Brain microvascular endothelial cell (primary cell): Measurements from ENCODE around the gene ATP6V0A1.

Source experiments
- DNase-seq: peaks from one replicate; pipeline ENCODE4 v3.0.0-alpha.2; 2020
- H3K27ac ChIP-seq: fragments of 250-450 bp; sonication (Bioruptor Pico); 2 replicates; pipeline ENCODE4 v1.5.1; 2020; ENCODE audit warnings: mild to moderate bottlenecking, moderate library complexity
- H3K27me3 ChIP-seq: fragments of 250-450 bp; sonication (Bioruptor Pico); replicated peaks from 2 replicates; pipeline ENCODE4 v1.5.1; 2020; ENCODE audit warnings: mild to moderate bottlenecking
- H3K36me3 ChIP-seq: fragments of 250-450 bp; sonication (Bioruptor Pico); replicated peaks from 2 replicates; pipeline ENCODE4 v1.5.1; 2020; ENCODE audit warnings: mild to moderate bottlenecking
- H3K4me3 ChIP-seq: 2 replicates; pipeline ENCODE4 v1.5.1; 2011; ENCODE audit warnings: low read depth, mild to moderate bottlenecking, control low read depth, low read length, moderate library complexity
- in situ Hi-C: cut with HindIII; loops from 2 replicates; pipeline ENCODE4 v1.10.0; 2017; ENCODE audit warnings: low sequenced_read_pairs, low pct_ligation_motif_present
- TF ChIP-seq, protein P1 (sequence below): IDR thresholded peaks from 2 replicates; pipeline ENCODE4 v1.5.1; 2011; ENCODE audit warnings: low read depth, mild to moderate bottlenecking, moderate library complexity, low read length, control low read depth, inconsistent platforms; ENCODE audit errors: missing control alignments

ATP6V0A1 gene

DNA sequence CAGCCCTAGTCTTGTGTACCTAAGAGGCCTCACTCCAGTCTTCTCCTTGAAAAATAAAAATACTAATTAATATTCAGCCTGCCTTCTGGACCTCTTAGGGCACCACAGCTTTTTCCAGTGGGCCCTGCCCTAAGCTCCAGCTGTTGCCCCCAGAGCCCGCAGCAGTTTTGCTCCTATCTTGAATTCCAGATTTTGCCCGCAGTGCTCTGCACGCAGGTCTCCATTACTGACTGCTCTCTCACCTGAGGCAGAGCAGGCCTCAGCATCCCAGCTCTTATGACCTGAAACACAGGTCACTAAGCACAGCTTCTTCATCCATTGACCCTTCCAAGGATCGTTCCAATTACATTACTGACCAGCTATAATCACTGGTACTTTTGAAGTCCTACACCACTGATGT is 49.0 kb downstream of the ATP6V0A1 start:
- DNase-seq: no peak
- H3K27me3 ChIP-seq: no peaks in the 10 kb centered on the region
- peaks cover 35% of the 10 kb centered on the region for H3K36me3 ChIP-seq
- no peak overlapping the region for H3K27ac ChIP-seq
- in situ Hi-C loops: loop anchor here (25.0 kb wide), 1 partner anchor 195 kb away; no protein-coding TSS in a partner anchor
- TF ChIP-seq, protein P1, sequence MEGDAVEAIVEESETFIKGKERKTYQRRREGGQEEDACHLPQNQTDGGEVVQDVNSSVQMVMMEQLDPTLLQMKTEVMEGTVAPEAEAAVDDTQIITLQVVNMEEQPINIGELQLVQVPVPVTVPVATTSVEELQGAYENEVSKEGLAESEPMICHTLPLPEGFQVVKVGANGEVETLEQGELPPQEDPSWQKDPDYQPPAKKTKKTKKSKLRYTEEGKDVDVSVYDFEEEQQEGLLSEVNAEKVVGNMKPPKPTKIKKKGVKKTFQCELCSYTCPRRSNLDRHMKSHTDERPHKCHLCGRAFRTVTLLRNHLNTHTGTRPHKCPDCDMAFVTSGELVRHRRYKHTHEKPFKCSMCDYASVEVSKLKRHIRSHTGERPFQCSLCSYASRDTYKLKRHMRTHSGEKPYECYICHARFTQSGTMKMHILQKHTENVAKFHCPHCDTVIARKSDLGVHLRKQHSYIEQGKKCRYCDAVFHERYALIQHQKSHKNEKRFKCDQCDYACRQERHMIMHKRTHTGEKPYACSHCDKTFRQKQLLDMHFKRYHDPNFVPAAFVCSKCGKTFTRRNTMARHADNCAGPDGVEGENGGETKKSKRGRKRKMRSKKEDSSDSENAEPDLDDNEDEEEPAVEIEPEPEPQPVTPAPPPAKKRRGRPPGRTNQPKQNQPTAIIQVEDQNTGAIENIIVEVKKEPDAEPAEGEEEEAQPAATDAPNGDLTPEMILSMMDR: no peak
- H3K4me3 ChIP-seq: no peak overlapping the region

- TF ChIP-seq, protein P1: no peak
- Histone ChIP-seq H3K36me3 (peaks cover 28% of the 10 kb centered on the region), H3K27ac (no peak overlapping the region), H3K27me3 (no peaks in the 10 kb centered on the region), H3K4me3 (no peak overlapping the region)
- DNase-seq: no peak
- in situ Hi-C loops: loop anchor here (25.0 kb wide), 1 partner anchor 196 kb away; no protein-coding TSS in a partner anchor
Measured at GRCh38 chr17:42508426-42509165, 49.9 kb downstream of the ATP6V0A1 start.

DNA sequence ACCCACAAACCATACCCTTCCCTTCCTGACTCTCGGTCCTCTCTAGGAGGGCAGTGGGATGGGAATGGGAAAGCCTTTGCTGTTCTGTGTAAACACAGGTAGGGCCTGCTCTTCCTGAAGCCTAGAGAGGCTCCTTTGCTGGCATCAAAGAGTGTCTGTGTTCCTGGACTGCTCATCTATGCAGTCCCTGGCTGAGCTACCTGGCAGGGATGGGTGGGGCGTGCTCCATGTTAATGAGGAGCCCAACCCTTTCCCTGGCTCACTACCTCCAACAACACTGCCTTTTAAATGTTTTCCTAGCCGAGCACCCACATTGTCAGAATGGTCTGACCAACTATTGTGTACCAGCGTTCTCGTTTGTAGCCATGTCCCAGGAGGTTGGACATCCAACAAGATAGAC is 50.7 kb downstream of the ATP6V0A1 start:
- in situ Hi-C loops: loop anchor here (25.0 kb wide), 1 partner anchor 197 kb away; no protein-coding TSS in a partner anchor
- Histone ChIP-seq H3K36me3 (peaks cover 24% of the 10 kb centered on the region), H3K4me3 (no peak overlapping the region), H3K27me3 (no peaks in the 10 kb centered on the region), H3K27ac (no peak overlapping the region)
- DNase-seq: no peak
- TF ChIP-seq, protein P1: no peak

GRCh38 chr17:42509841-42510240 is 51.2 kb downstream of the ATP6V0A1 start:
- no peak for DNase-seq
- Histone ChIP-seq H3K27me3 (no peaks in the 10 kb centered on the region), H3K36me3 (peaks cover 23% of the 10 kb centered on the region), H3K4me3 (no peak overlapping the region), H3K27ac (no peak overlapping the region)
- TF ChIP-seq, protein P1: no peak
- in situ Hi-C loops: loop anchor here (25.0 kb wide), 1 partner anchor 198 kb away; no protein-coding TSS in a partner anchor

DNA sequence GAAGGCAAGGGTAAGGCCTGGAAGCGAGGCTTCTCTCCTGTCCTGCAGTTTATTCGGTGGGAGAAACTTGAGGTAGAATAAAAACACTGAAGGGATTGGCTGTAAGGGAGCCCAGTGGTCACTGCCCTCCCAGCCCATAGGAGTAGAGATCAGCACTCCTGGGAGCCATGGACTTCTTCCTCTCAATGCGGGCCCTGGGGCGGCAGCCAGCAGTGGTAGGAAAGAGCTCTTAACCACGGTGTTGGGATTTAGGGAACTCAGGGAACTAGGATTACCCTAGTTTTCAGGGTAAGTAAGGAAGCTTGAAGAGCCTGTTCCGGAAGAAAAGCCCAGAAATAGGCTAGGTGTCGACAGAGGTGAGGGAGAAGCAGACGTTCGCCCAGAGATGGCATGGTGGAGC is 53.6 kb downstream of the ATP6V0A1 start:
- DNase-seq: no peak
- no peak overlapping the region for H3K4me3 ChIP-seq
- TF ChIP-seq, protein P1: no peak
- H3K36me3 ChIP-seq: peaks cover 23% of the 10 kb centered on the region
- H3K27ac ChIP-seq: no peak overlapping the region
- H3K27me3 ChIP-seq: no peaks in the 10 kb centered on the region
- in situ Hi-C loops: loop anchor here (25.0 kb wide), 1 partner anchor 200 kb away; no protein-coding TSS in a partner anchor

- Histone ChIP-seq H3K27ac (no peak overlapping the region), H3K4me3 (no peak overlapping the region), H3K27me3 (no peaks in the 10 kb centered on the region), H3K36me3 (peaks cover 23% of the 10 kb centered on the region)
- TF ChIP-seq, protein P1: no peak
- no peak for DNase-seq
- in situ Hi-C loops: loop anchor here (25.0 kb wide), 1 partner anchor 200 kb away; no protein-coding TSS in a partner anchor
Measured at GRCh38 chr17:42512733-42513251, 54.1 kb downstream of the ATP6V0A1 start.
